ENCODE measurements around the gene POLR3E.
"Not testable (repeated sequence)": the region's sequence is repeated elsewhere in the genome, so short reads cannot be mapped to it uniquely, and the experiment has no call there.

The POLR3E gene

DNA sequence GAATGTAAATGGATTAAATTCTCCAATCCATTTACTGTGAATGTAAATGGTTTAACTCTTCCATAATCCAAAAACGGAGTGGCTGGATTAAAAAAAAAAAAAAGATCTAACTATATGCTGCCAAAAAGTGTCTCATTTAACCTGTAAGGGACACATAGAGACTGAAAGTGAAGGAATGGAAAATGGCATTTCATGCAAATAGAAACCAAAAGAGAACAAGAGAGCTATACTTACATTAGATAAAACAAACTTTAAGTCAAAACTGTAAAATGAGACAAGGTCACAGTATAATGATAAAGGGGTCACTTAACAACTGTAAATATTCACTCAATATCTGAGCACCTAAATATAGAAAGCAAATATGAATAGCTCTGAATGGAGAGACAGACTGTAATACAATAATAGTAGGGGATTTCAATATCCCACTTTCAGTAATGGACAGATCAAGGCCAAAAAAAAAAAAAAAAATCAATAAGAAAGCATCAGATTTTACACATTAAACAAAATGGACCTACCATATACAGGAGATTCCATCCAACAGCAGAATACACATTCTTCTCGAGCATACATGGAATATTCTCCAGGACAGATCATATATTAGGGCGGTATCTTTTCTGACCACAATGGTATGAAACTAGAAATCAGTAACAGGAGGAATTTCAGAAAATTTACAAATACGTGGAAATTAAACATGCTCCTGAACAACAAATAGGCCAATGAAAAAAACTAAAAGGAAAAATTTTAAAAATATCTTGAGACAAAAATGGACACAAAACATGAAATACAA is 40.8 kb downstream of the POLR3E start:
- no peak for DNase-seq (ENCODE audit: insufficient read length, low spot score)
- TF ChIP-seq POLR2AphosphoS5 (IDR thresholded peaks at IDR 0.05; ENCODE audit: low read depth, low read length): no peak
- no peak for TF ChIP-seq POU2F2 (IDR thresholded peaks at IDR 0.05; ENCODE audit: low read depth, low read length)
- no peak for TF ChIP-seq PAX5 (IDR thresholded peaks at IDR 0.05; ENCODE audit: insufficient read depth, low read length, severe bottlenecking)
- no peak for TF ChIP-seq TAF1 (IDR thresholded peaks at IDR 0.05; ENCODE audit: low read depth, low read length)
- TF ChIP-seq POLR2A (IDR thresholded peaks at IDR 0.05; ENCODE audit: low read depth, low read length): no peak
- no peak for FAIRE-seq

DNA sequence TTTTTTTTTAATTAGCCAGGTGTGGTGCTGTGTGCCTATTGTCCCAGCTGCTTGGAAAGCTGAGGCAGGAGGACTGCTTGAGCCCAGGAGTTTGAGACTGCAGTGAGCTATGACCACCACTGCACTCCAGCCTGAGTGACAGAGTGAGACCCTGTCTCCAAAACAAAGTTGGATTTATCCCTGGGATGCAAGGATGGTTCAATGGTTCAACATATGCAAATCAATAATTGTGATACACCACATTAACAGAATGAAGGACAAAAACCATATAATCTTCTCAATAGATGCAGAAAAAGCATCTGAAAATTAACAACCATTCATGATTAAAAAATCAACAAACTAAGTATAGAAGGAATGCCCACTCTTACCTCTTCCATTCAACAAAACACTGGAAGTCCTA is 43.7 kb downstream of the POLR3E start:
- FAIRE-seq (no peak), DNase-seq (ENCODE audit: insufficient read length, low spot score) (no peak)
- no peak for TF ChIP-seq POLR2AphosphoS5 (IDR thresholded peaks at IDR 0.05; ENCODE audit: low read depth, low read length)
- TF ChIP-seq TAF1 (IDR thresholded peaks at IDR 0.05; ENCODE audit: low read depth, low read length): no peak
- TF ChIP-seq PAX5 (IDR thresholded peaks at IDR 0.05; ENCODE audit: insufficient read depth, low read length, severe bottlenecking): no peak
- no peak for TF ChIP-seq SPI1 (IDR thresholded peaks at IDR 0.05; ENCODE audit: low read depth, low read length)
- TF ChIP-seq POLR2A (IDR thresholded peaks at IDR 0.05; ENCODE audit: low read depth, low read length): no peak
- no peak for TF ChIP-seq POU2F2 (IDR thresholded peaks at IDR 0.05; ENCODE audit: low read depth, low read length)

DNA sequence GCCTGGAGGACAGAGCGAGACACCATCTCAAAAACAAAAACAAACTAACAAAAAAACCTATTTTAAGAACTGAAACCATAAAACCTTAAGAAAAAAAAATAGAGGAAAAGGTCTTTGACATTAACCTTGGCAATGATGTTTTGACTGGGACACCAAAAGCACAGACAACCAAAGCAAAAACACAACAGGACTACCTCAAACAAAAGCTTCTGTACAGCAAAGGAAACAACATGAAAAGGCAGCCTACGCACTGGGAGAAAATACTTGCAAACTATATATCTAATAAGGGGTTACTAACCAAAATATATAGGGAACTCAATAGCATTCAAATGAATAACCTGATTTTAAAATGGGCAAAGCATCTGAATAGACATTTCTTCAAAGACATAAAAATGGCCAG is 44.9 kb downstream of the POLR3E start:
- TF ChIP-seq PAX5 (IDR thresholded peaks at IDR 0.05; ENCODE audit: insufficient read depth, low read length, severe bottlenecking): no peak
- no peak for TF ChIP-seq POLR2AphosphoS5 (IDR thresholded peaks at IDR 0.05; ENCODE audit: low read depth, low read length)
- TF ChIP-seq POLR2A (IDR thresholded peaks at IDR 0.05; ENCODE audit: low read depth, low read length): no peak
- no peak for TF ChIP-seq POU2F2 (IDR thresholded peaks at IDR 0.05; ENCODE audit: low read depth, low read length)
- no peak for TF ChIP-seq TAF1 (IDR thresholded peaks at IDR 0.05; ENCODE audit: low read depth, low read length)
- no peak for TF ChIP-seq SPI1 (IDR thresholded peaks at IDR 0.05; ENCODE audit: low read depth, low read length)
- DNase-seq (ENCODE audit: insufficient read length, low spot score) (no peak), FAIRE-seq (no peak)

DNA sequence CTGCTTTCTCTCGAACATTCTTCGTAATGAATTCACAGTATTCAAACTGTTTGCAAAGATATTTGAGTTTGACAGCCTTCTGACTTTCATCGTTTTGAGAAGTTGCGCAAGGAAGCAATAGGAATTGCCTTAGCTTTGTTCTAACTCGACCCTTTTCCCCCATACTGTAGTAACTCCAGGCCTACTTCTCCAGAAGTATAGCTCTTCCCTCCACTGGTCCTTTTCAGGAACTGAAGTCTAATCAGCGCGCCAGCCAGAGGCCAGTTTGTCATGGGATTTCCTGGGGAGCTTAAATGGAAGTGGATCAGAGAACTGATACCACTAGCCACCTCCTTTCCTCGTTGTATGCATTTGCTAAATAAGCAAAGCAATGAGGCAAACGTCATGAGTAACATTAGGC is 49.3 kb downstream of the POLR3E start:
- TF ChIP-seq POU2F2 (IDR thresholded peaks at IDR 0.05; ENCODE audit: low read depth, low read length) (no peak), POLR2A (IDR thresholded peaks at IDR 0.05; ENCODE audit: low read depth, low read length) (no peak), POLR2AphosphoS5 (IDR thresholded peaks at IDR 0.05; ENCODE audit: low read depth, low read length) (no peak), SPI1 (IDR thresholded peaks at IDR 0.05; ENCODE audit: low read depth, low read length) (no peak), TAF1 (IDR thresholded peaks at IDR 0.05; ENCODE audit: low read depth, low read length) (no peak), PAX5 (IDR thresholded peaks at IDR 0.05; ENCODE audit: insufficient read depth, low read length, severe bottlenecking) (no peak)
- FAIRE-seq (no peak), DNase-seq (ENCODE audit: insufficient read length, low spot score) (no peak)

DNA sequence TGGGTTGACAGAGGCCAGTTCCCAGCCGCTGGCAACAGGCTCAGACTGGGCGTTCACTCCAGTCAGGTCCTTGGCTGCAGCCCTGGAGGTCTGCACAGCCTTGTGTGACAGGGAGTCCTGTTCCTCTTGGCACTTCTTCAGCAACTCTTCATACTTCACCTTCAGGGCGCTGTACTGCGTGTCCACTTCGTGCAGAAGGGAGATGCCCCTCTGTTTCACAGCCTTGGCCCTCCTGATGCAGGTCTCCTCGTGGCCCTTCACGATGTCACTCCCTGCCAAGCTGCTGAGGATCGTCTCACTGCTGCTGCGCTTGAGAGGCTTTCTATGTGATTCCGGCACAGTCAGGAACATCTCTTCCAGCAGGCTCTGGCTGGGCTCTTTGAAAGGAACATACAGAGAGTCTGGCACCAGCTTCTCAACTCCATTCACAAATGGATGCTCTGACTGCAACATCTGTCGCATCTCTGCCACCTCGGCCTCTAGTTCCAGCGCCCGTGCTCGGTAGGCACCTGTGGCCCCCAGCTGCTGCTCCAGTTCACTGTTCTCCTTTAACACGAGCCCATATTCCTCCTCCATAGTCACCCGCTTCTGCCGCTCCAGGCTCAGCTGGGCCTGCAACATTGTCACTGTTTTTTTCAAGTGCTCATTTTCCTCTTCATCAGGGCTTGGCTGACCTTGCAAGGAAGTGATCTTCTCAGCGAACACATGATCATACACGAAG is 50.1 kb downstream of the POLR3E start:
- DNase-seq (ENCODE audit: insufficient read length, low spot score): no peak
- FAIRE-seq: no peak
- TF ChIP-seq POLR2AphosphoS5 (IDR thresholded peaks at IDR 0.05; ENCODE audit: low read depth, low read length) (no peak), TAF1 (IDR thresholded peaks at IDR 0.05; ENCODE audit: low read depth, low read length) (no peak), POLR2A (IDR thresholded peaks at IDR 0.05; ENCODE audit: low read depth, low read length) (no peak), POU2F2 (IDR thresholded peaks at IDR 0.05; ENCODE audit: low read depth, low read length) (no peak), SPI1 (IDR thresholded peaks at IDR 0.05; ENCODE audit: low read depth, low read length) (no peak), PAX5 (IDR thresholded peaks at IDR 0.05; ENCODE audit: insufficient read depth, low read length, severe bottlenecking) (no peak)

DNA sequence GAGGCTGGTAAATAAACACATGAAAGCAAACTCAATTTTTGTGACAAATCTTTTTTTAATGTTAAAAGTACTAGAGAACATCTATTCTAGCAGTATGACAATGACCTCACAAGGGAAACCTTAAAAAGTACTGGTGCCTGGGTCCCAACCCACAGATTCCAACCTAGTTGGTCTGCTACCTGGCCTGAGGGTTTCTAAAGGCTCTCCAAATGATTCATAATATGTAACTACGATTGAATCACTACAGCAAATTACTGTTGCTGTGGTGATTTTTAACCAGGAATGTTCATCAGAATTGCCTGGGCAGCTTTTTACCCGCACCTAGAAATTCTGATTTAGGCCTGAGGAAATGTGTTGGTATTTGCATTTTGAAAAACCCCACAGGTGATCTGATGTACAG is 51.1 kb downstream of the POLR3E start:
- no peak for TF ChIP-seq SPI1 (IDR thresholded peaks at IDR 0.05; ENCODE audit: low read depth, low read length)
- no peak for TF ChIP-seq PAX5 (IDR thresholded peaks at IDR 0.05; ENCODE audit: insufficient read depth, low read length, severe bottlenecking)
- TF ChIP-seq POU2F2 (IDR thresholded peaks at IDR 0.05; ENCODE audit: low read depth, low read length): no peak
- no peak for TF ChIP-seq TAF1 (IDR thresholded peaks at IDR 0.05; ENCODE audit: low read depth, low read length)
- TF ChIP-seq POLR2AphosphoS5 (IDR thresholded peaks at IDR 0.05; ENCODE audit: low read depth, low read length): no peak
- no peak for TF ChIP-seq POLR2A (IDR thresholded peaks at IDR 0.05; ENCODE audit: low read depth, low read length)
- FAIRE-seq (no peak), DNase-seq (ENCODE audit: insufficient read length, low spot score) (no peak)

DNA sequence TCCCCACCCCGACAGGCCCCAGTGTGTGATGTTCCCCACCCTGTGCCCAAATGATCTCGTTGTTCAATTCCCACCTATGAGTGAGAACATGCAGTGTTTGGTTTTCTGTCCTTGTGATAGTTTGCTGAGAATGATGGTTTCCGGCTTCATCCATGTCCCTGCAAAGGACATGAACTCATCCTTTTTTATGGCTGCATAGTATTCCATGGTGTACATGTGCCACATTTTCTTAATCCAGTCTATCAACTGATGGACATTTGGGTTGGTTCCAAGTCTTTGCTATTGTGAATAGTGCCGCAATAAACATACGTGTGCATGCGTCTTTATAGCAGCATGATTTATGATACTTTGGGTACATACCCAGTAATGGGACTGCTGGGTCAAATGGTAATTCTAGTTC is 53.8 kb downstream of the POLR3E start:
- DNase-seq (ENCODE audit: insufficient read length, low spot score); FAIRE-seq: not testable (repeated sequence)

DNA sequence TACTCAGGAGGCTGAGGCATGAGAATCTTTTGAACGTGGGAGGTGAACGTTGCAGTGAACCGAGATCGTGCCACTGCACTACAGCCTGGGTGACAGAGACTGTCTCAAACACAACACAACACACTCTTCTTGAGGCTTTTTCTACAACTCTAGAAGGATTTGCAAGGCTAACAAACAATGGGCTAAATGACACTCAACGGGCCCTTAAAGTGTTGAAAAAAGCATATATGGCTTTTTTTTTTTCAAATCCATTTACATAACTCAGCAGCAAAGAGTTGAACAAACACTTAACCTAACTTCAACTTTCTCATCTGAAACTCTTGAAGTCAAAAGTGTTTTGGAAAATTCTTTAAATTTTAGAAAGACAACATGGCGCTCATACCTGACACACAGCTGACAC is 54.9 kb downstream of the POLR3E start:
- no peak for DNase-seq (ENCODE audit: insufficient read length, low spot score)
- TF ChIP-seq TAF1 (IDR thresholded peaks at IDR 0.05; ENCODE audit: low read depth, low read length): no peak
- no peak for TF ChIP-seq POU2F2 (IDR thresholded peaks at IDR 0.05; ENCODE audit: low read depth, low read length)
- no peak for TF ChIP-seq POLR2AphosphoS5 (IDR thresholded peaks at IDR 0.05; ENCODE audit: low read depth, low read length)
- TF ChIP-seq POLR2A (IDR thresholded peaks at IDR 0.05; ENCODE audit: low read depth, low read length): no peak
- no peak for TF ChIP-seq SPI1 (IDR thresholded peaks at IDR 0.05; ENCODE audit: low read depth, low read length)
- TF ChIP-seq PAX5 (IDR thresholded peaks at IDR 0.05; ENCODE audit: insufficient read depth, low read length, severe bottlenecking): no peak
- FAIRE-seq: no peak

DNA sequence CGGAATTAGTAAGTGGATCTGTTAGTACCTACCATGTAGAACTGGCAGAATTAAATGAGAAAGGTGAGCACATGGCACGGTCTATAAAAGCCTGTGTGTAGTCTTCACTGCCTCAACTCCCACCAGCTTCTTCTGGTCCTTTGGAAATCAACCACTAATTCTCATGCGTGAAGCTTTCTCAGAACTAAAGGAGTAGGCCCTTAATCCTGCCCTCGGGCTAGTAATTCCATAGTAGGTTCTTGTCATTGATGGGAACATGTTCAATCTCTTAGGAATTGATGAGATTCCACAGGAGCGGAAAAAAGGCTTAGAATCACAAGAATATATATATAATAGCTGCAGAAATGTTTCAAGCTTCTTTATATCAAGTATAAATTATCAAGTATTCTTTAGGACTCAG is 55.5 kb downstream of the POLR3E start:
- TF ChIP-seq PAX5 (IDR thresholded peaks at IDR 0.05; ENCODE audit: insufficient read depth, low read length, severe bottlenecking) (no peak), SPI1 (IDR thresholded peaks at IDR 0.05; ENCODE audit: low read depth, low read length) (no peak), POLR2A (IDR thresholded peaks at IDR 0.05; ENCODE audit: low read depth, low read length) (no peak), POU2F2 (IDR thresholded peaks at IDR 0.05; ENCODE audit: low read depth, low read length) (no peak), POLR2AphosphoS5 (IDR thresholded peaks at IDR 0.05; ENCODE audit: low read depth, low read length) (no peak), TAF1 (IDR thresholded peaks at IDR 0.05; ENCODE audit: low read depth, low read length) (no peak)
- no peak for FAIRE-seq
- no peak for DNase-seq (ENCODE audit: insufficient read length, low spot score)
